ENCODE data around the gene TTC5.
"Not testable (repeated sequence)": the region's sequence is repeated elsewhere in the genome, so short reads cannot be mapped to it uniquely, and the experiment has no call there.

Gene TTC5

DNA sequence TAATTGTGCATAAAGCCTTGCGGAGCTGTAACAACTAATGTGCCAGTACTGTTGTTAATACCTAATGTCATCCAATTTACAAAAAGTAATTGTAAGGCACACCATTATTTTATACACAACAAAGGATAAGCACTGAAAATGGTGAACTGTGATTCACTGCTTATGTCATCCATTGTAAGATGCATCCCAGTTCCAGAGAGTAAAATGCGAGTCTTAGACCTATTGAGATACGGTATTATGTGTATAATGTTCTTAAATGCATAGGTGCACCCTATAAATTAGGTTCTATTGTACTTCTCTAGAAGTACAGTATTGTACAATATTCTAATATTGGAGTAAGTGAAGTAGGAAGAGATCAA is 38.1 kb upstream of the TTC5 start:
- no peak for TF ChIP-seq CTCF (IDR thresholded peaks at IDR 0.05; ENCODE audit: control insufficient read depth, insufficient read depth, low read depth, low read length, missing control alignments)
- no peak for DNase-seq (ENCODE audit: low read depth)
- peak overlapping the region; percentile 65 for H3K4me3 ChIP-seq (ENCODE audit: control insufficient read depth, low read depth, low read length)

GRCh38 chr14:20343092-20343861 is 37.5 kb upstream of the TTC5 start, which contains the start of gene PARP2:
Gene PARP2 (plus strand): TSS chr14:20343635. CDS start chr14:20343642, 7 bp downstream.
- H3K4me3 ChIP-seq (ENCODE audit: control insufficient read depth, low read depth, low read length), result peak within 1 kb of the TSS; percentile 66
- peak; percentile 99 for DNase-seq (ENCODE audit: low read depth)
- no peak for TF ChIP-seq CTCF (IDR thresholded peaks at IDR 0.05; ENCODE audit: control insufficient read depth, insufficient read depth, low read depth, low read length, missing control alignments)

DNA sequence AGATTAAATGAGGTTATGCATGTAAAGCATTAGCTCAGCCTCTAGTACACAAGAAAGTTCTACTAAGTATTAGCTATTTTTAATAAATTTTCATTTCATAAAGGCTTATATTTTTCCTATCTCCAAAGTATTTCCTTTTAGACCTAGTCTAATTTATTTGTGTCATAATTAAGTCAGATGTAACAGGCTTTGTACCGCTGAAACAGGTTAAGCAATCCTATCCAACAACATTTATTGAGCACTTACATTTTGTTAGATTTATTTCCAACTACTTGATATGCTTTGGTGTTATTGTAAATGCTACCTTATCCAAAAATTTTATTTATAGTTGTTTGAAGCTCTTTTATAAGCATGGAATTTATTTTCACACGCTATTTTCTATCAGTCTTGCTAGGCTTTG is 35.9 kb upstream of the TTC5 start:
- no peak overlapping the region for H3K4me3 ChIP-seq (ENCODE audit: control insufficient read depth, low read depth, low read length)
- TF ChIP-seq CTCF (IDR thresholded peaks at IDR 0.05; ENCODE audit: control insufficient read depth, insufficient read depth, low read depth, low read length, missing control alignments), result no peak
- no peak for DNase-seq (ENCODE audit: low read depth)

- H3K4me3 ChIP-seq (ENCODE audit: control insufficient read depth, low read depth, low read length); DNase-seq (ENCODE audit: low read depth): not testable (repeated sequence)
Measured at GRCh38 chr14:20341032-20341431, 35.3 kb upstream of the TTC5 start.

GRCh38 chr14:20334017-20334416 is 28.3 kb upstream of the TTC5 start:
- no peak for TF ChIP-seq CTCF (IDR thresholded peaks at IDR 0.05; ENCODE audit: control insufficient read depth, insufficient read depth, low read depth, low read length, missing control alignments)
- H3K4me3 ChIP-seq (ENCODE audit: control insufficient read depth, low read depth, low read length), result no peak overlapping the region
- DNase-seq (ENCODE audit: low read depth), result no peak

- no peak for DNase-seq (ENCODE audit: low read depth)
- H3K4me3 ChIP-seq (ENCODE audit: control insufficient read depth, low read depth, low read length), result peak overlapping the region; percentile 67
- TF ChIP-seq CTCF (IDR thresholded peaks at IDR 0.05; ENCODE audit: control insufficient read depth, insufficient read depth, low read depth, low read length, missing control alignments), result no peak
Measured at GRCh38 chr14:20333494-20333841, 27.7 kb upstream of the TTC5 start.

- no peak for TF ChIP-seq CTCF (IDR thresholded peaks at IDR 0.05; ENCODE audit: control insufficient read depth, insufficient read depth, low read depth, low read length, missing control alignments)
- peak within 1 kb of the TSS; percentile 67 for H3K4me3 ChIP-seq (ENCODE audit: control insufficient read depth, low read depth, low read length)
Measured at GRCh38 chr14:20332788-20333493, 27.2 kb upstream of the TTC5 start, which contains the start of gene CCNB1IP1. Gene CCNB1IP1 (minus strand): TSS chr14:20333279. CDS start chr14:20316523, 16,756 bp downstream.

More at GRCh38 chr14:20332788-20333493, 27.2 kb upstream of the TTC5 start, which contains the start of gene CCNB1IP1:
- DNase-seq (ENCODE audit: low read depth), result peak; percentile 55
